B cell (primary cell): ENCODE data around the gene ARID4B. TPM values are rescaled to one million over a fixed set of nuclear protein-coding genes. Genes with fewer than 3 reads are reported as not detected.

Source experiments
- ATAC-seq: fragments of 200-7000 bp; cut with Tn5 transposase; one replicate; pipeline ENCODE4 v1.10.0; 2021; ENCODE audit warnings: low read depth, mild to moderate bottlenecking, moderate number of reproducible peaks, moderate library complexity
- CTCF ChIA-PET: fragments of 350-600 bp; sonication (Branson Sonifier 250); formaldehyde crosslinking; loops from one replicate; lab custom pipeline; 2021; ENCODE audit warnings: antibody characterized with exemption, inconsistent platforms; lab: Charles Lee
- POLR2A ChIA-PET: fragments of 350-600 bp; sonication (Branson Sonifier 250); formaldehyde crosslinking; loops from one replicate; lab custom pipeline; 2021; ENCODE audit warnings: antibody characterized with exemption; lab: Charles Lee
- DNase-seq: peaks from one replicate; pipeline ENCODE4 v3.0.0; 2013
- H2AFZ ChIP-seq: 2 replicates; pipeline ENCODE4 v1.6.1; 2012; ENCODE audit warnings: mild to moderate bottlenecking, low read depth, low read length; ENCODE audit not compliant: insufficient read depth, poor library complexity, severe bottlenecking
- H3K27ac ChIP-seq, 2 donors: 1 replicate in 1 of 2; 2 replicates in 1 of 2; pipeline ENCODE4 v1.5.1; 2012 to 2013; ENCODE audit warnings: low read length in 2 of 2, mild to moderate bottlenecking in 2 of 2, moderate library complexity in 1 of 2
- H3K27me3 ChIP-seq, 4 experiments: fragments of 200-600 bp in 1 of 4; sonication (generic) in 1 of 4; replicated peaks in 1 of 4; 1 replicate in 2 of 4; 2 replicates in 2 of 4; pipeline versions ENCODE4 v1.6.1 to v1.7.0; 2013 to 2016; ENCODE audit warnings: low read length in 3 of 4, mild to moderate bottlenecking in 2 of 4, mixed read lengths in 1 of 4, moderate library complexity in 1 of 4; ENCODE audit not compliant: insufficient read depth in 4 of 4, control insufficient read depth in 3 of 4; ENCODE audit errors: control extremely low read depth in 1 of 4
- H3K36me3 ChIP-seq, 2 experiments: replicated peaks in 1 of 2; 1 replicate in 1 of 2; 2 replicates in 1 of 2; pipeline versions ENCODE4 v1.6.1 to v1.7.1; 2013; ENCODE audit warnings: low read length in 1 of 2; ENCODE audit not compliant: insufficient read depth in 2 of 2, control insufficient read depth in 1 of 2; ENCODE audit errors: control extremely low read depth in 1 of 2, extremely low read depth in 1 of 2
- H3K4me1 ChIP-seq, 2 donors: fragments of 200-600 bp in 1 of 2; sonication (generic) in 1 of 2; 1 replicate in 1 of 2; 2 replicates in 1 of 2; pipeline versions ENCODE4 v1.5.1 to v1.6.1; 2013 to 2017; ENCODE audit warnings: low read length in 2 of 2; ENCODE audit not compliant: control insufficient read depth in 2 of 2, insufficient read depth in 2 of 2
- H3K4me2 ChIP-seq: replicated peaks from 2 replicates; pipeline ENCODE3; 2012; ENCODE audit warnings: mild to moderate bottlenecking, low read depth, low read length; ENCODE audit not compliant: poor library complexity, severe bottlenecking
- H3K4me3 ChIP-seq, 5 experiments: fragments of 200-600 bp in 1 of 5; sonication (generic) in 1 of 5; 1 replicate in 3 of 5; 2 replicates in 2 of 5; pipeline versions ENCODE4 v1.5.1 to v1.7.0; 2011 to 2016; ENCODE audit warnings: low read length in 4 of 5, mild to moderate bottlenecking in 4 of 5, low read depth in 2 of 5, control low read depth in 1 of 5, moderate library complexity in 1 of 5; ENCODE audit not compliant: insufficient read depth in 1 of 5; ENCODE audit errors: control extremely low read depth in 1 of 5, extremely low read depth in 1 of 5
- H3K79me2 ChIP-seq: fragments of 200-600 bp; sonication (generic); one replicate; pipeline ENCODE4 v1.6.0; 2016; ENCODE audit warnings: low read length; ENCODE audit not compliant: control insufficient read depth, insufficient read depth
- H3K9ac ChIP-seq: fragments of 200-600 bp; sonication (generic); 2 replicates; pipeline ENCODE4 v1.6.1; 2017; ENCODE audit warnings: mild to moderate bottlenecking, low read length, moderate library complexity
- H3K9me3 ChIP-seq, 3 donors: one replicate each; pipeline versions ENCODE4 v1.6.1 to v1.7.1; 2013; ENCODE audit warnings: low read length in 2 of 3; ENCODE audit not compliant: control insufficient read depth in 2 of 3, insufficient read depth in 1 of 3; ENCODE audit errors: control extremely low read depth in 1 of 3
- H4K20me1 ChIP-seq: 2 replicates; pipeline ENCODE4 v1.6.0; 2012; ENCODE audit warnings: mild to moderate bottlenecking, low read length; ENCODE audit not compliant: insufficient read depth, control insufficient read depth, poor library complexity, severe bottlenecking
- H3K27ac Mint-ChIP-seq: one replicate; pipeline ENCODE4 v1.8.0; 2021; ENCODE audit warnings: mixed read lengths
- H3K27me3 Mint-ChIP-seq: one replicate; pipeline ENCODE4 v1.8.0; 2021; ENCODE audit warnings: mixed read lengths
- H3K4me1 Mint-ChIP-seq: one replicate; pipeline ENCODE4 v1.8.0; 2021; ENCODE audit warnings: mixed read lengths
- H3K4me3 Mint-ChIP-seq: one replicate; pipeline ENCODE4 v1.8.0; 2021; ENCODE audit warnings: mixed read lengths
- H3K9me3 Mint-ChIP-seq: one replicate; pipeline ENCODE4 v1.8.0; 2022; ENCODE audit warnings: mixed read lengths; ENCODE audit not compliant: insufficient read depth
- CTCF ChIP-seq: fragments of 200-600 bp; IDR thresholded peaks from one replicate; pipeline ENCODE4 v1.8.0; 2022; ENCODE audit warnings: antibody characterized with exemption, mild to moderate bottlenecking
- EZH2 ChIP-seq: IDR thresholded peaks from 2 replicates; pipeline ENCODE4 v1.6.1; 2012; ENCODE audit warnings: borderline replicate concordance, low read depth, mild to moderate bottlenecking, moderate library complexity, low read length; ENCODE audit not compliant: insufficient read depth, poor library complexity, severe bottlenecking
- WGBS: methylation state at CpG from one replicate; pipeline ENCODE4 v1.1.5; 2013; ENCODE audit warnings: missing lambda C conversion rate; ENCODE audit not compliant: insufficient coverage; 5-methylcytosine and 5-hydroxymethylcytosine counted together
- intact Hi-C: fragments of 100-400 bp; cut with micrococcal nuclease; formaldehyde crosslinking; loops from one replicate; pipeline ENCODE4 v1.10.0; 2022
- polyA plus RNA-seq: library from polyadenylated mRNA; depleted of rRNA; stranded (reverse); fragments of >200 nt; gene quantifications from 2 replicates; pipeline ENCODE4 v1.2.3, GENCODE V29; 2012
- total RNA-seq, 2 donors: library from RNA; stranded (reverse); fragments of 120-200 nt in 1 of 2; gene quantifications; 1 replicate in 1 of 2; 2 replicates in 1 of 2; pipeline versions ENCODE4 v1.2.3 to v1.2.4, GENCODE V29; 2013 to 2022

The ARID4B gene
- total and polyA plus RNA-seq, 2 donors (not counting 1 experiment from before 2014, with no cell fraction given) = 13.2 to 110 TPM

- no peak overlapping the region for H3K27ac ChIP-seq
- Mint-ChIP-seq H3K27ac (no peak overlapping the region), H3K9me3 (no peaks in the 10 kb centered on the region), H3K4me1 (no peaks in the 10 kb centered on the region), H3K4me3 (no peak overlapping the region), H3K27me3 (no peaks in the 10 kb centered on the region)
- H3K9me3 ChIP-seq = no peaks in the 10 kb centered on the region
- ChIA-PET POLR2A (no interaction called here), CTCF (interaction anchor here (0.6 kb wide), 1 partner anchor 88 kb away, joined by 3 read pairs; no protein-coding TSS in a partner anchor)
- peaks cover 24% of the 10 kb centered on the region for H3K79me2 ChIP-seq
- no peaks in the 10 kb centered on the region for H3K27me3 ChIP-seq
- no peak overlapping the region for H2AFZ ChIP-seq
- no peak overlapping the region for H3K9ac ChIP-seq
- intact Hi-C loops = no loop called here
- WGBS = no CpG with 5 or more reads among the region's 4 CpGs
- ATAC-seq (no peak), DNase-seq (no peak)
- H3K4me3 ChIP-seq = no peak overlapping the region
- no peaks in the 10 kb centered on the region for H3K4me1 ChIP-seq
- H3K4me2 ChIP-seq = no peak overlapping the region
- peaks cover 0 to 36% of the 10 kb centered on the region in 2 experiments for H3K36me3 ChIP-seq
- H4K20me1 ChIP-seq = no peaks in the 10 kb centered on the region
- no peak for TF ChIP-seq CTCF
- TF ChIP-seq EZH2 = no peak
These were observed 140.7 kb downstream of the ARID4B start for GRCh38 chr1:235187316-235187715.

- Histone ChIP-seq H3K4me2 (no peak overlapping the region), H3K27me3 (no peaks in the 10 kb centered on the region), H3K4me1 (no peaks in the 10 kb centered on the region), H2AFZ (no peak overlapping the region), H4K20me1 (no peaks in the 10 kb centered on the region), H3K4me3 (no peak overlapping the region), H3K9ac (no peak overlapping the region), H3K27ac (no peak overlapping the region), H3K79me2 (peaks cover 10% of the 10 kb centered on the region), H3K9me3 (no peaks in the 10 kb centered on the region), H3K36me3 (peaks cover 2 to 49% of the 10 kb centered on the region in 2 experiments)
- no peaks in the 10 kb centered on the region for H3K27me3 Mint-ChIP-seq
- ChIA-PET POLR2A (no interaction called here), CTCF (no interaction called here)
- H3K4me3 Mint-ChIP-seq = no peak overlapping the region
- intact Hi-C loops = no loop called here
- H3K27ac Mint-ChIP-seq = no peak overlapping the region
- TF ChIP-seq CTCF (no peak), EZH2 (no peak)
- ATAC-seq = no peak
- no peak for DNase-seq
- no peaks in the 10 kb centered on the region for H3K4me1 Mint-ChIP-seq
- WGBS = 92% methylated on average over 3 of the region's 8 CpGs
- H3K9me3 Mint-ChIP-seq = no peaks in the 10 kb centered on the region
These were observed 146.3 kb downstream of the ARID4B start for GRCh38 chr1:235181561-235182245.
